AG08396 (cell line): Measurements from ENCODE around the gene MDC1.
A peak's percentile ranks its signal among the peaks of the same experiment; 100 is the strongest.
"Not testable (repeated sequence)": the region's sequence is repeated elsewhere in the genome, so short reads cannot be mapped to it uniquely, and the experiment has no call there.

Experiments
- DNase-seq: peaks from one replicate; pipeline ENCODE4 v3.0.0; 2012; ENCODE audit warnings: low spot score, mixed read lengths

The MDC1 gene

DNA sequence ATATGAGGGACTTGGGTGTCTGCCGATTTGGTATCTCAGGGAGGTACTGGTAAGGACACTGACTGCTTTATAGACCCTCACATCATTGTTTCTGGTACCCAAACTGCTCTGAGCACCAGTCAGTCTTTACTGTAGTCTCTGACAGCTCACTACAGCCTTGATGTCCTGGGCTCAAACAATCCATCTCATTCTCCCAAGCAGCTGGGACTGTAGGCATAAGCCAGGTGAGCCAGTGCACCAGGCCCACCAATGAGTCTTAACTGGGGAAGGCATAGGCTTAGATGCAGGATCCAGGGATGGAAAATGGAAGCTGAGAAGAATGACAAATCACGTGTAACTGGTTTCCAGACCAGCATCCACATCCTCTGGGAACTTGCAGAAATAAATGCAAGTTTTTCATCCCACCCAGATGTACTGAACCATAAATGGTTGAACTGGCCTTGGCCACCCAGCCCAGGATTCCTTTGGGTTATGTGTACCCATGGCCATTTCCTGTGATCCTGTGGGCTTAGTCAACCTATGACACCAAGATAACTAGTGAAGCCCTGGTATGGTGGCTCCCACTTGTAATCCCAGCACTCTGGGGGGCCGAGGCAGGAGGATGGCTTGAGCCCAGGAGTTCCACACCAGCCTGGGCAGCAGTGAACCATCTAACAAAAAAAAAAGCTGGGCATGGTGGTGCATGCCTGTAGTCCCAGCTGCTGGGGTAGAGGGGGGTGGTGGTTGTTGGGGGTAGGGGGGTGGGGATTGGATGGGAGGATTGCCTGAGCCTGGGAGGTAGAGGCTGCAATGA is 8.8 kb upstream of the MDC1 start:
- DNase-seq, result peak; percentile 33

- DNase-seq, result no peak
These were observed 8.0 kb upstream of the MDC1 start for GRCh38 chr6:30724906-30725667.

- not testable (repeated sequence) for DNase-seq
These were observed 7.0 kb upstream of the MDC1 start for GRCh38 chr6:30723843-30724741.

DNA sequence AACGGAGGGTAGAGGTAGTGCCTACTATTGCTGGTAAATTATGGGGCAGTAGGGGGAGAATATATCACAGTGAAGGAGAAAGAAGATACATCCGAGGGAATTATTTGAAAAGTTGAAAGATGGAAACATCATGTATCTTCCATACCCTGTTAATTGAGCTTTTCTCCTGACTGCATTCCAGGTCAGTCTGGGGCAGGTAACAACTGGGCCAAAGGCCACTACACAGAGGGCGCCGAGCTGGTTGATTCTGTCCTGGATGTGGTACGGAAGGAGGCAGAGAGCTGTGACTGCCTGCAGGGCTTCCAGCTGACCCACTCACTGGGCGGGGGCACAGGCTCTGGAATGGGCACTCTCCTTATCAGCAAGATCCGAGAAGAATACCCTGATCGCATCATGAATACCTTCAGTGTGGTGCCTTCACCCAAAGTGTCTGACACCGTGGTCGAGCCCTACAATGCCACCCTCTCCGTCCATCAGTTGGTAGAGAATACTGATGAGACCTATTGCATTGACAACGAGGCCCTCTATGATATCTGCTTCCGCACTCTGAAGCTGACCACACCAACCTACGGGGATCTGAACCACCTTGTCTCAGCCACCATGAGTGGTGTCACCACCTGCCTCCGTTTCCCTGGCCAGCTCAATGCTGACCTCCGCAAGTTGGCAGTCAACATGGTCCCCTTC is 6.2 kb upstream of the MDC1 start:
- DNase-seq, result not testable (repeated sequence)

DNA sequence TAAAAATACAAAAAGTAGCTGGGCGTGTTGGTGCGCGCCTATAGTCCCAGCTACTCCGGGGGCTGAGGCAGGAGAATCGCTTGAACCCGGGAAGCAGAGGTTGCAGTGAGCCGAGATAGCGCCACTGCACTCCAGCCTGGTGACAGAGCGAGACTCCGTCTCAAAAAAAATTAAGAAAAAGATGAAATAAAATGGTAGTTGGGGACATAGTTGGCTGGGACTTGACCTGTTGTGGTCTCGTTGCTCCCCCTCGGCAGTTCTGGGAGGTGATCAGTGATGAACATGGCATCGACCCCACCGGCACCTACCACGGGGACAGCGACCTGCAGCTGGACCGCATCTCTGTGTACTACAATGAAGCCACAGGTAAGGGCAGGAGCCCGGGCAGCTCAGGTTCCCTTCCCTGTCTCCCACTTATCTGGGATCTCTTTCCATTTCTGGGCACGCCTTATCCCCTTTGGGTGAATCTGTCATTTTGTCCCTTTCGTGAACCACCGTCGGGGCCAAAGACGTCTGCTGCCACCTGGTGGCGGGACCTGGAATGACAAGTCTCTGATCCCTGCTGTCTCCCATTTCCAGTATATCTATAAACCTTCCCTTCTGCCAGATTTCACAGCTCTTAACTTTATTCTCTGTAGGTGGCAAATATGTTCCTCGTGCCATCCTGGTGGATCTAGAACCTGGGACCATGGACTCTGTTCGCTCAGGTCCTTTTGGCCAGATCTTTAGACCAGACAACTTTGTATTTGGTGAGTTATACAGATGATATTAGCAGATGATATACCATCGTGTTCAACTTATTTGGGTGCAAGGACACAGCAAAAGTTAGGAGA is 5.4 kb upstream of the MDC1 start:
- DNase-seq, result peak; percentile 69

- DNase-seq, result not testable (repeated sequence)
These were observed 4.9 kb upstream of the MDC1 start for GRCh38 chr6:30722025-30722279.

DNA sequence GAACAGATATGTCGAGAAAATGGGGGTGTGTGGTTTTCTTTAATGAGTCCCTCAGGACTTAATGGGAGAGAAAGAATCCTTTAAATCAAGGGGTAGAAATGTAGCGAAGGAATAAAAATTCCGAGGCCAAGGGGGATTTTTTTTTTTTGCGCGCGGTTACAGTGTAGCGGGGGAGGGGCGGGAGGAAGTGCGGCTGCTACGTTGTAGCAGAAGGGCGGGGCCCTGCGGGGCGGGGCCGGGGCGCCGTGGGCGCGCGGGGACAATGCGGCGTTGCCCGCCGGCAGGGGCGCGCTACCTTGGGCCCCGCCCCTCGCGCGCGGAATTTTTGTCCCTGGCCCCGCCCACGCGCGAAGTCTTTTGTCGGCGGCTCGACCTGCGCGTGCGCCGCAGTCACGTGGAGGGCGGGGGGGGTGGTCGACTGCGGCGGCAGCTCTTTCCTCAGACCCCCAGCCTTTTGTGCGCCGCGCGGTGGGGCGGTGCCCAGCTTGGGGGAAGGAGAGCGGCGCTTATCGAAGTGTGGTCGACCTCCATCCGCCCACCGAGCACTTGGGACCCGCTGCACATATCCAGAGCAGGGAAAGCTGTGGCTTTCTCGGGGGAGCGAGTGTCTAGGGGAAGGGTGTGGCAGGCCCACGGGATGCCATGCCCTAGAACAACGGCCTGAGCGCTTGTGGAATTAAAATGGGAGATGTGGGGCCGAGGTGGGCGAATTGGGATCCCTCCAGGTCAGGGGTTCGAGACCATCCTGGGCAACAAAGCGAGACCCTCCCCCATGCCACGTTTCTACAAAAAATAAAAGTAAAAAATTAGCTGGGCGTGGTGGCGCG is 4.3 kb upstream of the MDC1 start:
- DNase-seq, result peak; percentile 92

GRCh38 chr6:30720738-30721197 is 3.7 kb upstream of the MDC1 start:
- peak; percentile 33 for DNase-seq

DNA sequence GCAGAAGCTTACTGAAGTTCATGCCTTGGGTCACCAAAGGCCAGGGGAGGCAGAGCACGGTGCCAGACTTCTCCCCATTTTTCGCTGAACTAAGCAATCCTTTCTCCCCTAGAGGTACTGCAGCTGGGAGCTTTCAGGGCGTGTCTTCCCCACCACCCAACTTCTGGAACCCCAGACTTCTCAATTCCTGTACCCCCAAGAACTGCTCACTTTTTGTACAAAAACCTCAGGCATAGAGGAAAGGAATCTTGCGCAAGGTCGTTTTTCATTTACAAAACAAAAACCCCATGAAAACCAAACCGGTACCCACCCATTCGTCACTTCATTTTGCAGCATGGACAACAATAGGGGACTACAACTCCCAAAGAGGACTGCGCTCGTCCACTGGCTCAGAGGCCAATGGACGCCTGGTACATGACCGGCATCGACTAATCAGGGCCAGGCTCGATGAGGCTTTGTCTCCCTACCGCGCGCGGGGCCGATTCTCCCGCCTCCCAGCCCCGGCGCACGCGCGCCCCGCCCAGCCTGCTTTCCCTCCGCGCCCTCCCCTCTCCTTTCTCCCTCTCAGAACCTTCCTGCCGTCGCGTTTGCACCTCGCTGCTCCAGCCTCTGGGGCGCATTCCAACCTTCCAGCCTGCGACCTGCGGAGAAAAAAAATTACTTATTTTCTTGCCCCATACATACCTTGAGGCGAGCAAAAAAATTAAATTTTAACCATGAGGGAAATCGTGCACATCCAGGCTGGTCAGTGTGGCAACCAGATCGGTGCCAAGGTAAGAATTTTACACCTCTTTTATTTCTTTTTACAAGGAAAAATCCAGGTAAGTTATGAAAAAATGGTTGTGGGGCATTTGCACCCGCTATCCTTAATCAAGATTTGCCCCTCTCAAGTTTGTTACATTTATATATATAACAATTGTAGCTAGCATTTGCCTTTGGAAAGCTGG is 3.0 kb upstream of the MDC1 start, which contains the start of gene TUBB:
Gene TUBB, plus strand, starts transcription at position 562 of the 947 bp plus-strand sequence. Its CDS starts 155 bp downstream, at position 717.
- DNase-seq, result peak; percentile 91

GRCh38 chr6:30719356-30719755 is 2.3 kb upstream of the MDC1 start:
- DNase-seq, result no peak

GRCh38 chr6:30717845-30718720 is 1.0 kb upstream of the MDC1 start:
- not testable (repeated sequence) for DNase-seq

- no peak for DNase-seq
These were observed 277 bp downstream of the MDC1 start for GRCh38 chr6:30716879-30717128.

DNA sequence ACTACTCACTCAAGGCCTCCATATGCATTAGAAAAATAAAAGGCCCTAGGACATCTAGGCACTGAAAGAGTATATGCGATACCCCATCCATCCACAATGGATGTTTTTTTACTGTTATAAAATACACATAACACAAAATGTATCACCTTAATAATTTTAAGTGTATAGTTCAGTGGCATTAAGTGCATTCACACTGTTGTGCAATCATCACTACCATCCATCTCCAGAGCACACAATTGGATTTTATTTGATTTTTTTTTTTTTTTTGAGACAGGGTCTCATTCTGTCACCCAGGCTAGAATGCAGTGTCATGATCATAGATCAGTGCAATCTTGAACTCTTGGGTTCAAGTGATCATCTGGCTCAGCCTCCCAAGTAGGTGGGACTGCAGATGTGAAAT is 2.8 kb downstream of the MDC1 start:
- no peak for DNase-seq

- DNase-seq, result no peak
These were observed 4.6 kb downstream of the MDC1 start for GRCh38 chr6:30712441-30712945.

DNA sequence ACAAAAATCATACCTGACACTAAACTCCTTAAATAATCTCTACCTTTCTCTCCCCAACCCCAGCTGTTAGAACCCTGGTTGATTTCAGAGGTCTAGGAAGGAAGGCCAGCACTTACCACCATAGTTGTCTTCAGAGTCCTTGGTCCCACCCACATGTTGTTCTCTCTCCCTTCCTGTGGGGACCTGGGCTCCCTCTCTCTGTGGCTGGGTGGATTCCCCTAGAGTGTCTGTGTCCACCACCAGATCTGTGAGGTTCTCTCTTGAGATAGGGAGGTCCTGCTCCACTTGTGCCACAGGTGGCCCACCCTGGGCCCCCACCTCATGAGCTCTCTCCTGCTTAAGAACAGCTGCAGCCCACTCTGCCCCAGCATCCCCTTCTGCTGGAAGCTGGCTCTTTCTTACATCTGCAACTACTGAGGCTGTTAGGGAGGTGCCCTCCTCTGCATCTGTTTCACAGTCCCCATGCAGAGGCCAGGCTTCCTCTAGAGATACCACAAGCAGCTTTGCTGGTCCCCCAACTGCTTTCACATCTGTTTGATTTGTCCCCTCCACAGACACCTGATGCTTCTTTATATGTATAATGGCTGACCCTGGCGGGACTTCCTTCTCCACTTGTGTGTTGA is 5.2 kb downstream of the MDC1 start:
- DNase-seq, result no peak

DNA sequence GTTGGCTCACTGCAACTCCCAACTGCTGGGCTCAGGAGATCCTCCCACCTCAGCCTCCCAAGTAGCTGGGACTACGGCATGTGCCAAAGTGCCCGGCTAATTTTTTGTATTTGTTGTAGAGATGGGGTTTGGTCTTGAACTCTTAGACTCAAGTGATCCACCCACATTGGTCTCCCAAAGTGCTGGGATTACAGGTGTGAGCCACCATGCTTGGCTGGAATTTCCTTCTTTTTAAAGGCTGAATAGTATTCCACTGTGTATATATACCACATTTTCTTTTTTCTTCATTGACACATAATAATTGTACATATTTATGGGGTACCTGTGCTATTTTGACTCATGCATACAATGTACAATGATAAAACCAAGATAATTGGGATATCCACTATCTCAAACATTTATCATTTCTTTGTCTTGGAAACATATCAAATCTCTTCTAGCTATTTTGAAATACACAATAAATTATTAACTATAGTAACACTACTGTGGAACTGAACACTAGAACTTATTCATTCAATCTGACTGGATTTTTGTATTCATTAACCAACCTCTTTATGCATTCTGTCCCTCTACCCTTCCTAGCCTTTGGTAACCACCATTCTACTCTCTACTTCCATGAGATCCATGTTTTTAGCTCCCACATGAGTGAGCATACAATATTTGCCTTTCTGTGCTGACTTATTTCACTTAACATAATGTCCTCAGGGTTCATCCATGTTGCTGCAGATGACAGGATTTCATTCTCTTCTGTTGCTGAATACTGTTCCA is 7.8 kb downstream of the MDC1 start:
- no peak for DNase-seq
